LNCaP clone FGC (cell line): ENCODE data around the gene FNDC3B.

Experiments used
- DNase-seq: peaks from one replicate; pipeline ENCODE4 v3.0.0-alpha.2; 2011; ENCODE audit warnings: low read depth
- H3K4me3 ChIP-seq: 2 replicates; pipeline ENCODE4 v1.5.1; 2011; ENCODE audit warnings: mild to moderate bottlenecking, low read depth, low read length, control low read depth
- TF ChIP-seq, protein P1 (sequence below): IDR thresholded peaks from 2 replicates; pipeline ENCODE4 v1.5.1; 2012; ENCODE audit warnings: mild to moderate bottlenecking; ENCODE audit not compliant: control insufficient read depth, insufficient read depth; ENCODE audit errors: extremely low read depth

Gene FNDC3B

DNA sequence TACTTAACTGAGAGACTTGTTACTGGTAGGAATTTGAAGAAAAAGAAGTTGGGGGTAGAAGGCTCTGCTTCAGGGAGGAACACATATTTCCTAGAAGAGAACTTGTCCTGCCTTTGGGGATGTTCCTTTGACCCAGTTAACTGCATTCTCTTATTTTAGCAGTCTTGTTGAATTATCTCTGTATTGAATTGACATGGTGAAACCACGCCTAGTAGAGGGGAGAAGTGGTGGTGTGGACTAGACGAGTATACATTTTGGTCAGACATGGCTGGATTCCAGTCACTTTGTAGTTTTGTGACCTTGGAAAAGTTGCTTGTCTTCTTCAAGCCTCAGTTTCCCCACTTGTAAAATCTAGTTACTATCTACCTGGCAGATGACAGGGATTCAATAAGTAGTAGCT, 87.8 kb downstream of the FNDC3B start:
- no peak for DNase-seq
- H3K4me3 ChIP-seq, result no peak overlapping the region
- TF ChIP-seq, protein P1, sequence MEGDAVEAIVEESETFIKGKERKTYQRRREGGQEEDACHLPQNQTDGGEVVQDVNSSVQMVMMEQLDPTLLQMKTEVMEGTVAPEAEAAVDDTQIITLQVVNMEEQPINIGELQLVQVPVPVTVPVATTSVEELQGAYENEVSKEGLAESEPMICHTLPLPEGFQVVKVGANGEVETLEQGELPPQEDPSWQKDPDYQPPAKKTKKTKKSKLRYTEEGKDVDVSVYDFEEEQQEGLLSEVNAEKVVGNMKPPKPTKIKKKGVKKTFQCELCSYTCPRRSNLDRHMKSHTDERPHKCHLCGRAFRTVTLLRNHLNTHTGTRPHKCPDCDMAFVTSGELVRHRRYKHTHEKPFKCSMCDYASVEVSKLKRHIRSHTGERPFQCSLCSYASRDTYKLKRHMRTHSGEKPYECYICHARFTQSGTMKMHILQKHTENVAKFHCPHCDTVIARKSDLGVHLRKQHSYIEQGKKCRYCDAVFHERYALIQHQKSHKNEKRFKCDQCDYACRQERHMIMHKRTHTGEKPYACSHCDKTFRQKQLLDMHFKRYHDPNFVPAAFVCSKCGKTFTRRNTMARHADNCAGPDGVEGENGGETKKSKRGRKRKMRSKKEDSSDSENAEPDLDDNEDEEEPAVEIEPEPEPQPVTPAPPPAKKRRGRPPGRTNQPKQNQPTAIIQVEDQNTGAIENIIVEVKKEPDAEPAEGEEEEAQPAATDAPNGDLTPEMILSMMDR, result no peak

DNA sequence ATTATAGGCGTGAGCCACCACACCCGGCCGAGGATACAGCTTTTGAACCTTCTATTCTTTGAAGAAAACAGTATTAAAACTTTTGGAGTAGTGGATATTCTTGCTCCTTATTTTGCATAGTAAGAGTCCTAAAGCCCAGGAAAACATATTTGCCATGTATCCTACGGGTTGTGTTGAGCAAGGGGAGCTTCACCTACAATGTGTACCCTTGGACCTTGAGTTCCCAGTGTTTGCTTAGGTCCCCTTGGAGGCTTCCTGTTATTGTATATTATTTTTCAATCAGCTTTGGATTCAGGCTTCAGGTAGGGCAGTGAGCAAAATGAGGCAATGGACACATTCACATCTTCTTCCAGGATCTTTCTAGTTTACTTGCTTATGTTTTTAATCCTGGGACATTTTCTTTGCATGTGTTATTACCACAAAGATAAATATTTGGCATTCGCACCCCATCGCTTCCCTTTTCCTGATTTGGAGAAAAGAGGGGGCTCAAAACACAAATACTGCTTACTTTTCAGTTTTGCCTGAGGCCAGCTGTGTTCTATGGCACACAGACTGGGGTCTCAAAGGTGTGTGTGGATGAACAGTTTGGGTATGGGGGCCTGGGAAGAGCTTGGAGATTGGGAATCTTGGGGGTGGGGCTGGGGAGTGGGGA, 88.7 kb downstream of the FNDC3B start:
- DNase-seq, result no peak
- TF ChIP-seq, protein P1, result no peak
- no peak overlapping the region for H3K4me3 ChIP-seq

DNA sequence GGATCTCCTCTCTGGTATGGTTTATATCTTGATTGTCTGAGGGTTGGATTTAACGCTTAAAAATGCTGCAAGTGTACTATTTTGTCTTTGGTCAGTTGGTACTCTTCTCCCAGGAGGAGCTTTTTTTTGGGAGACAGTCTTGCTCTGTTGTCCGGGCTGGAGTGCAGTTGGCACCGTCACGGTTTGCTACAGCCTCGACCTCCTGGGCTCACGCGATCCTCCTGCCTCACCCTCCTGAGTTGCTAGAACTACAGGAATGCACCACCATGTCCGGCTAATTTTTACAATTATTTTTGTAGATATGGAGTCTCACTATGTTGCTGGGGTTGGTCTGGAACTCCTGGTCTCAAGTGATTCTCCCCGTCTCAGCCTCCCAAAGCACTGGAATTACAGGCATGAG, 89.5 kb downstream of the FNDC3B start:
- H3K4me3 ChIP-seq, result no peak overlapping the region
- no peak for DNase-seq
- TF ChIP-seq, protein P1, result no peak

DNA sequence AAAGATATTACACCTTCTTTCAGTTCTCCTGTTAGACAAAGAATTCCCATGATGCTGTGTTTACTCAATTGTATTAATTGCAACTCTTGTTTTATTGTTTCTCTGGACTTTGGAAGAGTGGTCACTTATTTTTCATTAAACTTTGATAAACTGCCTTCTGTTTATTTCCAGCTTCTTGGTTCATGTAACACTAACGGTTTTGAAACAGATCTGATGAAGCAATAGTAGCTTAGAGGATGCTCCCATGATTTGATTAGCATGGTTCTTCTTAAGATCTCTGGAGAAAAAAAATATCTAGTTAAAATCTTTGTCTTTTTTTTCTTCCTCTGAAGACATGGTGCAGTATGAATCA, 90.1 kb downstream of the FNDC3B start:
- no peak for DNase-seq
- TF ChIP-seq, protein P1, result no peak
- no peak overlapping the region for H3K4me3 ChIP-seq

DNA sequence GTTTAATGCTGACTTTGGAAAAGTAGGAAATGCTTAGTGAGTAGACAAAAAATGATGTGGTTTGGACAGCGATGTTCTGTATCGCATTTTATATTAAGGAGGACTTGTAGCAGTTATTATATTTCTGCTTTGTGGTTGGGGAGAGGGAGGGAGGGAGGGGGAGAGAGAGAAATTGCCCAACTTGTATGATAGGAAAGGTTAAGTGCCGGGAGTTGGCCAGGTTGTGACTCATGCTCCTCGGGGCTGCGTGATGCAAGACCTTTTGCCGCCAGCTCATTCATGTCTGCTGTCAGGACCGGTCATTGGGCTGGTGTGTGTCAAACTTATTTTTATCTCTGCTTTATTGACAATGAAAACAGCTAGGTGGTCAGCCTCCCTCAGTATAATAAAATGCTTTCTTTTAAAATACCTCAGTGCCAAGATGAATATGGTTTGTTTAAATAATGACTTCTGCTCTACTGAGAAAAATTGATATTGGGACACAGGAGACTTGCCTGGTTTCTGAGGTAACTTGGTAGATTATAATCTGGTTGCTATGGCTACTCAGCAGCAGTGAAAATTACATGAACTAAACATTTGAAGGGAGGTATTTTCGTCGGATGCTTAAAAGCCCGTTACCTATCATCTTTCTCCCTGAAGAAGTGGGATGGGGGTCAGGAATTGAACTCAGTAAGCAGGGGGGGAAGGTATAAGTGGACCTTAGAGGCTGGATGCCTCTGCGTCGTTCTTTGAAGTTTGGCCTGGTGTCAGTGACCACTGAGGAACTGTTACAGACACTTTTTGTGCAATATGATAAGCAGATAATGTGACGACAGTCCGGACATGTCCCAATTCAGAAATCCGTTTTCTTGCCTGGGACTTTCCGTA, 90.7 kb downstream of the FNDC3B start:
- H3K4me3 ChIP-seq, result no peak overlapping the region
- TF ChIP-seq, protein P1, result no peak
- DNase-seq, result no peak

DNA sequence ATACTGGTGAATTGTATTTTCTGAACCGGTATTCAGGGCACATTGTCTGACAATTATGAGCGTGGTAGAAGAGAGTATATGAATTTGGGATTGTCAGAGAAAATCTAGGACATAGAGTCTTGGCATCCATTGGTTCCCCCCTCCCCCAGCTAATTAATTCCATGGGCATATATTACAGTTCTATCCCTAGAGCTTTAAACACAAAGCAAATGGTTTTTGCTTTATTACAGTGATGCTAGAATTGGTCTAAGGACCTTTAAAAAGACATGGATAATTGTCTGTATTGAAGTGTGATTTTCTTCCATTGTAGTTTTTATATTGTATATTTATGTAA, 91.3 kb downstream of the FNDC3B start:
- no peak overlapping the region for H3K4me3 ChIP-seq
- no peak for DNase-seq
- TF ChIP-seq, protein P1, result no peak

DNA sequence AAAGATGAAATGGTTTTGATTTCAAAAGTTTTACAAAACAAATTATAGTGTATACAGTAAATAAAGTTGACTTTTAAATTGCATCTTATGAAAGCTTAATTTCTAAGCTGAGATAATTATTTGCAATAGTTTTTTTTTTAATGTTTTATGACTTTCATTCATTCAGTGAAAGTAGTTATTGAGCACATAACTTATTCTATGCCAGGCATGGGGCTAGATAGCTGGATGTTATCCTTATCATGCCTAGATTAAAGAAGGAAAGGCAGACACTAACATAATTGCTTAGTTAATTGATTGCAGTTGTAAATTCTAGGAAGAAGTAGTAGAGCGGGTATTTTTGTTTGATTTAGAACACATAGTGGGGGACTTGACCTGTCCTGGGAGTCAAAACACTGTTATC, 92.4 kb downstream of the FNDC3B start:
- TF ChIP-seq, protein P1, result no peak
- DNase-seq, result no peak
- no peak overlapping the region for H3K4me3 ChIP-seq
